HS-27A (cell line): ENCODE measurements around the gene TXNDC15.
"Not testable (repeated sequence)": the region's sequence is repeated elsewhere in the genome, so short reads cannot be mapped to it uniquely, and the experiment has no call there.

Experiments used
- DNase-seq: peaks from one replicate; pipeline ENCODE4 v3.0.0-alpha.2; 2012; ENCODE audit warnings: low read depth, missing footprints

TXNDC15 gene, protein sequence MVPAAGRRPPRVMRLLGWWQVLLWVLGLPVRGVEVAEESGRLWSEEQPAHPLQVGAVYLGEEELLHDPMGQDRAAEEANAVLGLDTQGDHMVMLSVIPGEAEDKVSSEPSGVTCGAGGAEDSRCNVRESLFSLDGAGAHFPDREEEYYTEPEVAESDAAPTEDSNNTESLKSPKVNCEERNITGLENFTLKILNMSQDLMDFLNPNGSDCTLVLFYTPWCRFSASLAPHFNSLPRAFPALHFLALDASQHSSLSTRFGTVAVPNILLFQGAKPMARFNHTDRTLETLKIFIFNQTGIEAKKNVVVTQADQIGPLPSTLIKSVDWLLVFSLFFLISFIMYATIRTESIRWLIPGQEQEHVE

DNA sequence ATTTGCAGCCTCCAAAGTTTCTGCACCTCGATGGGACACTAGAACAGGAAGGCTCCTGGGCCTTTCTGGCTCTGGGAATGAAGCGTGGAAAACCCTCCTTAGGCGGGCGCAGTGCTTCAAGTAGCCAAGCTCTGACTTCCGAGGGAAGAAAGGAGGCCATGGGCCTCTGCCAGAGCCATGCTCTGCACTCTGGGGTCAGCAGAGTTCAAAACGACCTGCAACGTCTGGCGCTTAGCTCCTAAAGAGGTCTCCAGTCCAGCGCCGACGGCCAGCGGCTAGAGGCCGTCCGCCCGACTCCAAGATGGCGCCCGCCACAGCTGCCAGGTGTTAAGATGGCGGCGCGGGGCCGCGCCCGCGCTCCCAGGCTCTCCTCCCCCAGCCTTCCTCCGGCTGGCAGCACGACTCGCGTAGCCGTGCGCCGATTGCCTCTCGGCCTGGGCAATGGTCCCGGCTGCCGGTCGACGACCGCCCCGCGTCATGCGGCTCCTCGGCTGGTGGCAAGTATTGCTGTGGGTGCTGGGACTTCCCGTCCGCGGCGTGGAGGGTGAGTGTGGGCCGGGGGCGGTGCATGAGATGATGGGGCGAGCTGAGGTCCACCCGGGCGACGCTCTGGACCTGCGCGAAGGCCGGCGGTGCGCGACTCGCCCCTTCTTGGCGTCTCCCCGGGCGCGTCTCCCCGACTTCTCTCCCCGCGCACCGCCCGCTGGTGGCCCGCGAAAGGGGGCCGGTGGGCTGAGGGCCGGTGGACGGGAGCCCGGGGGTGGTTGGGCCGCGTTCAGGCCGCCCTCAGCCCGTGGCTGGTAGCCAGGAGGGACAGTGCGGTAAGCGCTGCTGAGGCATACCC is at the start of gene TXNDC15:
TSS of gene TXNDC15 (plus strand) at position 385 of the 844 bp plus-strand sequence. CDS start at position 442, 57 bp downstream.
- DNase-seq, result peak; percentile 48

DNA sequence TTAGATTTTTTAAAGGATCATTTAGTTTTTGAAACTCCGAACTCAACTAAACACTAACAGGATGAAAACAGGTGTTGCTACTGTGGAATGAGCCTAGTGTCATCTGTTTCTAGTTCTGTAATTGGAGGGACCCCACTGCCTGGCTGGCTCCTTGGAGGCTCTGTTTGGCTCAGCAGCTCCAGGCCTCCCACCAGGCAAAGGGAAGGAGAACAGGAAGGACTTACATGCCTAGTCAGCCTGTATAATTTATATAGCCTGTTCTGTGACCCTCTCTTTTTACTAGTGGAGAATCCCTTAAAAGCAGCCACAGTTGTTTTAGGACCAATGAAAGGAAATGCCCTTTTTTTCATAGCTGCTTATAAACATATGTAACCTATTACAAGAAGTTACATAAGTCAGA is 49.5 kb upstream of the TXNDC15 start:
- no peak for DNase-seq

DNA sequence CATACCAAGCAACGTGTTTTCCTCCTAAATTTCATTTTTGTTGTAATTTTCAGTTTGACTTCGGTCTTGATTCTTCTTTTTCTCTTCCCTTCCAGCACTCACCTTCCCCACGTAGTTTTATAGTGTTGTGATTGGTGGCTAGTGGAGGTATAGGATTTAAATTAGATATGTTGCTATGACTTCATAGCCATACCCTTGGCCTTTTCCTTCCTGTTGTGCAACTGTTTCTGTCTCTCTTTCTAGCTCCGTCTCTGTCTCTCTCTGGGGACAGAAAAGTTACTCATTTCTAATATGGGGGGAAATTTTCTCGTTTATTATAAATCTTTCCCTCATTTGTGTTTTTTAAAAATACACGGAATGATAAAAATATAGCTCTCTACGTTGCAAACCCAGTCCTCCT is 49.0 kb upstream of the TXNDC15 start:
- DNase-seq, result no peak

DNA sequence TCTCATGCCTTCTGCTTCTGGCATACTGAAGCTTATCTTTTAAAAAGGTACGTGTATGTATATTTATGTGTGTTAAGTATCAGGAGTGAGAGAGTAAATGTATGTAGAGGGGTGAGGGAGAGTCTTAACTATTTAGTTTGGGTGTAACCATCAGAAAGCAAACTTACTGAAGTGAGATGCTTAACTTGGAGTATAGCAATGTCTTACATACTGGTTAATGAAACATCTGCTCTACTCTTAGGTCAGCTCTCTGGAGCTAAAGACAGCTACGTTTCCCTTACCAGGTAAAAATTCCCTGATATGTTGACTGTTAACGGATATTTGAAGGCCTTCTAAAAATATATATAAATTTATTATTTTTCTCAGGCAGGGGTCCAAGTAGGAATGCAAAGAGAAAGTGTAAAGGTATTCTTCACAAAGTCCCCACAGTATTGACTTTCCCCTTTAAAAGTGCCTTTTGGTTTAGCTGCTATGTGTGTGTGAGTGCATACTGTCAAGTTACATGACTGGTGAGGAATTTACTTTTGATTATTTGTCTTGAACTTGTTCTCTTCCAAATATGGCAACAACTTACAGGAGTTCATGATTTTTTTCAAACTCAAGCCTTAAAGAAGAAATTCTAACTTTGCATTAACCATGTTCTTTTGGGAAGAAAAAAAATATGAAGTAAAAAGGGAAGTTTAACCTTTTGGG is 40.7 kb upstream of the TXNDC15 start:
- no peak for DNase-seq

DNA sequence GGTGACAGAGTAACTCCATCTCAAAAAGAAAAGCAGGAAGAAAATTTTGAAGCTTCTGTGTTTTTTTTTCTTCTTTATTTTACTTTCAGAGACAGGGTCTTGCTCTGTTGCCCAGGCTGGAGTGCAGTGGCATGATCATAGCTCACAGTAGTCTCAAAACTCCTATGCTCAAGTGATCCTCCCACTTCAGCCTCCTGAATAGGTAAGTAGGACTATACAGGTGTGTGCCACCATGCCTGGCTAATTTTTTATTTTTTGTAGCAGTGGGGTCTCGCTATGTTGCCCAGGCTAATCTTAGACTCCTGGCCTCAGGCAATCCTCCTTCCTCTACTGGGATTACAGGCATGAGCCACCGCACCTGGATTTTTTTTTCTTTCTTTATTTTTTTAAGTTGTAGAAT is 38.5 kb upstream of the TXNDC15 start:
- DNase-seq, result no peak

- DNase-seq, result no peak
Measured at GRCh38 chr5:134837530-134838181, 36.5 kb upstream of the TXNDC15 start.

DNA sequence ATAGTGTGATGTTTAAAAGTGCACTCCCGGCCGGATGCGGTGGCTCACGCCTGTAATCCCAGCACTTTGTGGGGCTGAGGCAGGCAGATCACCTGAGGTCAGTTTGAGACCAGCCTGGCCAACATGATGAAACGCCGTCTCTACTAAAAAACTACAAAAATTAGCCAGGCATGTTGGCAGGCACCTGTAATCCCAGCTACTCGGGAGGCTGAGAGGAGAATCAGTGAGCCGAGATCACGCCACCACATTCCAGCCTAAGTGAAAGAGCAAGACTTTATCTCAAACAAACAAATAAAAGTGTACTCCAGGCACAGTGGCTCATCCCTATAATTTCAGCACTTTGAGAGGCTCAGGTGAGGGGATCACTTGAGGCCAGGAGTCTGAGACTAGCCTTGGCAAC is 35.8 kb upstream of the TXNDC15 start:
- DNase-seq, result not testable (repeated sequence)

DNA sequence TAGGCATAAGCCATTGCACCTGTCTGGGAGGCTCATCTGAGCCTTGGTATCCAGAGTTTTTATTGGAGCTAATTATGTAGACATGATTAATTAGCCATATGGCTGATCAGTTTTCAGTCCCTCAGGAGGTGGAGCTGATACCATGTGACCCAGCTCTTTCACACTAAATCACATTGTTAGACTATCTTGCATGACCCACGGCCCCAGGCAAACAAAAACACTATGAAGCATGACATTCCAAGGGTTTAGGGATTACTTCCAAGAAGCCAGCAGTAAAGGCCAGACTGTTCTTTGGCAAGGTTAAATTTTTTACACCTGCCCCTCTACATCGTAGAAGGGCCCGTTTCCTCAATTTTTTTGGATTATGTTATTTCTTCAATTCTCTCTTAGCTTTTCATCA is 33.4 kb upstream of the TXNDC15 start:
- DNase-seq, result no peak

DNA sequence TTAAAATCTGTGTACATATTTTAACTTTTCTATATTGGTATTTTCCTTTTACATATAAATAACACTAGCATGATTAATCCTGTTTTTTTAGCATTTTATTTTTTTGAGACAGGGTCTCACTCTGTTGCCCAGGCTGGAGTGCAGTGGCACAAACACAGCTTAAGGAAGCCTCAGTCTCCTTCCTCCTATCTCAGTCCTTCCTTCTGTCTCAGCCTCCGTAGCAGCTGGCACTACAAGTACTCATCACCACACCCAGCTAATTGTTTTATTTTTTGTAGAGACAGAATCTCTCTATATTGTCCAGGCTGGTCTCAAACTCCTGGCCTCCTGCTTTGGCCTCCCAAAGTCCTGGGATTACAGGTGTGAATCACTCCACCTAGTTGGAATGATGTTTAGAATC is 29.9 kb upstream of the TXNDC15 start:
- DNase-seq, result no peak

DNA sequence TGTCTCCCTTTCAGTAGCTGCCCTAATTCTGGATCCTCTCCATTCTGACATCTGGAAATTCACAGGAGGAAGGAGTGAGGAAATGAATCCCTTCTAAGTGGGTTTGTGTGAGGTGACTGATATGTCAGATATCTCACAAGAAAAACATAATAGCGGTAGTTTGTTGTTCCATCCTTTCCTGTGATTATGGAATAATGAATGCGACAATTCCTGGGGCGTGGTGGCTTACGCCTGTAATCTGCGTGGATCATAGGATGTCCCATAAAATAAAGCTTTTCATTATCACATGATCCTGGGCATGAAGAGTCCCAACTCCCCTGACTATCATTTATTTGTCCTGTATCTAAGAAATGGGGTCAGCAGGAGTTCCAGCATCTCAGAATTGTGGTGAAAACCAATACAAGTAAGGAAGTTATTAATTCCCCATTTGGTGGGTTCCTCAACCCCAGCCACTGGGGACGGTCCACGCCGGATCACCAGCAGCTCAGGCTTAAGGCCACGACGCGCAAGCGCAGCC is 28.8 kb upstream of the TXNDC15 start:
- DNase-seq, result no peak

DNA sequence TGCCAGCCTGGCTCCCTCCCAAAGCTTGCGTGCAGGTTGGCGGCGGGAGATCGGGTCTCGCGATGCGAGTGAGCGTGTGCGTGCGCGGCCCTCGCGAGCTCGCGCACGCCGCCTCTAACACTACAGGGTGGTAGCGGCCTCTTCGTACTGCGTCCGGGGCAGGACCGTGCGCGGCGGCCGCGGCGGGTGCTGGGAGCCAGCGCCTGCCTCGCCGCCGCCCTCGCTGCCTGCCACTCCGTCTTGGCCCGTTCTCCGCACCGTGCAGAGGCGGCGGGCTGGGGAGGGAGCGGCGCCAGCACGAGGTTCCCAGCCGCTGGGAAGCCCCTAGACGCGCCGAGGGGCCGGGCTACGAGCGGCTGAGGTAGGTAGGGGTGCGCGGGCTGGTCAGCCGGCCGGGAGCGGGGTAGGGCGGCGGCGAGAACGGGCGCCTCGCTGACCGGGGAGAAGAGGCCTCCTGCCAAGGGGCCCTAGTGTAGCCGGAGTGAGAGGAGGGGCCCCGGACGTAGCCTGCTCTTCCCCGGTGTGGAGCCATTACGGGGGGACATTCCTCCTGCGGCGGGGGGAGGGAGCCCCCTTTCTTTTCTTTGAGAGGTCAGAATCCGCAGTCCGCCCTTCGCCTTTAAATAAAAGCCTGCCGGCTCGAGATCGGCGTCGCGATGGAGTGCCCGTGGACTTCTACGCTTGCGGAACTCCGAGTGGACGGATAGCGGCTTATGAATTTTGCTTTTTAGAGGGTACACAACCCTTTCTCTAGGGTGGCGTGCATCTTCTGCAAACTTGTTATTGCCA is 28.1 kb upstream of the TXNDC15 start, which contains the start of gene C5orf24:
TSS of gene C5orf24 (plus strand) at position 117 of the 789 bp plus-strand sequence. CDS start 8,933 bp downstream, outside the sequence.
- DNase-seq, result peak; percentile 66

DNA sequence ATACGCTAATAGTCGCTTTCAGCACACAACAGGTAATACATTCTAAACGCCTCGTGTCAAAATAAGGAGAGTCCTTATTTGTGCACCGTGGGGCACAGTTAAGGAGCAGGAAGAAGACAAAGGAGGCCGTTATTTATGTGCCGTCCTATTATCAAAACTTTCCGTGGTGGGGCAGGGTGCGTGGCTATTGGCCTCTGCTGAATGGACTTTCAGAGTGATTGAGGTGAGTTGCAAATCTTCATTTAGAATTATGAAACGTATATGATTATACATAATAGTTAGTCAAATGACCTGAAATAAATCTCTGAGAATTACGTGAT is 27.6 kb upstream of the TXNDC15 start:
- DNase-seq, result no peak

- DNase-seq, result not testable (repeated sequence)
Measured at GRCh38 chr5:134849434-134849933, 24.7 kb upstream of the TXNDC15 start.

DNA sequence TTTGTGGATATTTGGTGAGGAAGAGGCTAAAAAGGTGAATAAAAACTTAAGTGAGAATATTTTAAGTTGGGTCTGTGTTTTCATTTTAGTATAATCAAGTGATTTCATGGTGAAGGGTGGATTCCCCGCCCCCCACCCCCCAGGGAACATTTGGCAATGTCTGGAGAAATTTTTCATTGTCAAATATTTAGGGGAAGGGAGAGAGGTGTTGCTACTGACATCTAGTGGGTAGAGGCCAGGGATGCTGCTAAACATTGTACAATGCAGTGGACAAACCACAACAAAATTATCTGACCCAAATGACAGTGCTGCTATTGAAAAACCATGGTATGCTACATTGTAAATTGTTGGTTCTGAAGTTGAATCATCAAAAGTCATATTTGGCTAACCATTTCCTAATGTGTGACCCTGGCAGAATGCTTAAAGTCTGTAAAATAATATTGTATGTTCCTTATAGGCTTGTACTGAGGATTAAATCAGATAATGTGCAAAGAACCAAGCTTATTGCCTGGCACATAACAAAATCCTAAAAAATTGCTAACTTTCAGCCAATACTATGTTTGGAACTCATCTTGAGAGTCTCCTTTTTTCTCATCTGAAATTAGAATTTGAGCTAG is 22.8 kb upstream of the TXNDC15 start:
- no peak for DNase-seq

DNA sequence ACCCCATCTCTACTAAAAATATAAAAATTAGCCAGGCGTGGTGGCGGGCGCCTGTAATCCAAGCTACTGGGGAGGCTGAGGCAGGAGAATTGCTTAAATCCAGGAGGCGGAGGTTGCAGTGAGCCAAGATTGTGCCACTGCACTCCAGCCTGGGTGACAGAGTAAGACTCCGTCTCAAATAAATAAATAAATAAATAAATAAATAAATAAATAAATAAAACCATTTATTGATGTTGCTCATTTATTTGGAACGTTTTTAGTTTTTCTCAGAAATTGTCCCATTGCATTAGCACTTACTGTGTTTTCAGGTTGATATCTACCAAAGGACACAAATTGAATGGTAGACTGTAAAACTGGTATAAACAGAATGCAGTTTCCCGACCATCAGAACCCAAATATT is 17.7 kb upstream of the TXNDC15 start:
- not testable (repeated sequence) for DNase-seq

GRCh38 chr5:134857401-134857800 is 16.8 kb upstream of the TXNDC15 start:
- DNase-seq, result no peak

GRCh38 chr5:134864707-134865106 is 9.5 kb upstream of the TXNDC15 start:
- DNase-seq, result no peak

GRCh38 chr5:134873494-134873893 is 677 bp upstream of the TXNDC15 start:
- no peak for DNase-seq

- DNase-seq, result peak; percentile 29
Measured at GRCh38 chr5:134874831-134875655, 872 bp downstream of the TXNDC15 start.
